ENCODE data around the gene QARS1. TPM values are rescaled to one million over a fixed set of nuclear protein-coding genes. Genes with fewer than 3 reads are reported as not detected.
A peak's percentile ranks its signal among the peaks of the same experiment; 100 is the strongest.

The QARS1 gene
- total RNA-seq, 1 experiment from 2014 or later: 346 TPM

DNA sequence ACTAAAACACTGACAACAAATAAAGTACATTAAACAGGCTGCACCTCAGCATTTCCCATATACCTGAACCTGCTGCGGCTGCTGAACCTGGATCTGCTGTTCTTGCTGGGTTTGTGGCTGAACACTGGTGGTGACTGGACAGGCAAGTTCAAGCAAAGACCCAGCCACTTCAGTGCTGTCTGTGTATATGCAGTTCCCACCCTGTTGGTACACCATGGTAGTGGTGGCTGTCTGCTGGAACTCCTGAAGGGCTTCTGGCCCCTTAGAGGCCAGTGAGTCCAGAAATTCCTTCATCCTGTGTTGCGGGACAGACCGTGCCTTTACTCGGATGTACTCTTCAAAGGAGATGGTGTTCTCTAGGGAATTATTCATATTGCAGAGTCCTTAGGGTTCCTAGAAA, 27.9 kb downstream of the QARS1 start:
- Histone ChIP-seq H4K20me1 (ENCODE audit: insufficient read depth) (peaks cover 6% of the 10 kb centered on the region; the same call in 1 of the 2 replicates), H3K27me3 (ENCODE audit: insufficient read depth, low read length) (no peaks in the 10 kb centered on the region), H3K9me2 (ENCODE audit: insufficient read depth) (no peaks in the 10 kb centered on the region), H3K36me3 (ENCODE audit: control insufficient read depth in 1 of 2, insufficient read depth in 2 of 2, low read length in 2 of 2) (peaks cover 36 to 46% of the 10 kb centered on the region in 2 experiments), H3K4me3 (replicated peaks in 1 of 2; ENCODE audit: low read depth in 1 of 2, low read length in 2 of 2) (no peak overlapping the region), H3K27ac (ENCODE audit: low read depth, low read length) (no peak overlapping the region), H3K9me3 (ENCODE audit: control insufficient read depth in 1 of 2, insufficient read depth in 1 of 2, low read depth in 1 of 2, low read length in 2 of 2) (no peaks in the 10 kb centered on the region), H3K4me2 (ENCODE audit: low read length) (no peak overlapping the region), H3K9ac (ENCODE audit: low read length) (no peak overlapping the region), H3K79me2 (ENCODE audit: insufficient read depth, low read length) (peaks cover 93% of the 10 kb centered on the region), H2AFZ (ENCODE audit: low read depth, low read length, poor library complexity, severe bottlenecking) (no peak overlapping the region), H3K4me1 (ENCODE audit: control insufficient read depth in 1 of 2, insufficient read depth in 2 of 2, low read length in 2 of 2) (no peaks in the 10 kb centered on the region)
- CTCF ChIA-PET: no interaction called here
- RAD21 ChIA-PET (ENCODE audit: low non-redundant PET in 1 of 2, low total read pairs in 2 of 2, uncharacterized antibody in 2 of 2, unreplicated experiment in 2 of 2): no interaction called here
- intact Hi-C loops (cut with micrococcal nuclease): no loop called here
- ATAC-seq: peak; percentile 44; the same call in 1 of the 2 replicates
- POLR2A ChIA-PET: no interaction called here
- DNase-seq (ENCODE audit: low read depth, low spot score): no peak
- no TSS peak for BruUV-seq (replicated peaks)
- no peak for TF ChIP-seq ZNF274 (IDR thresholded peaks at IDR 0.05; ENCODE audit: low read depth, low read length)
- no peak for TF ChIP-seq ZBTB33 (IDR thresholded peaks at IDR 0.05; ENCODE audit: extremely low read depth, insufficient replicate concordance, low read length)
- TF ChIP-seq, protein P1, sequence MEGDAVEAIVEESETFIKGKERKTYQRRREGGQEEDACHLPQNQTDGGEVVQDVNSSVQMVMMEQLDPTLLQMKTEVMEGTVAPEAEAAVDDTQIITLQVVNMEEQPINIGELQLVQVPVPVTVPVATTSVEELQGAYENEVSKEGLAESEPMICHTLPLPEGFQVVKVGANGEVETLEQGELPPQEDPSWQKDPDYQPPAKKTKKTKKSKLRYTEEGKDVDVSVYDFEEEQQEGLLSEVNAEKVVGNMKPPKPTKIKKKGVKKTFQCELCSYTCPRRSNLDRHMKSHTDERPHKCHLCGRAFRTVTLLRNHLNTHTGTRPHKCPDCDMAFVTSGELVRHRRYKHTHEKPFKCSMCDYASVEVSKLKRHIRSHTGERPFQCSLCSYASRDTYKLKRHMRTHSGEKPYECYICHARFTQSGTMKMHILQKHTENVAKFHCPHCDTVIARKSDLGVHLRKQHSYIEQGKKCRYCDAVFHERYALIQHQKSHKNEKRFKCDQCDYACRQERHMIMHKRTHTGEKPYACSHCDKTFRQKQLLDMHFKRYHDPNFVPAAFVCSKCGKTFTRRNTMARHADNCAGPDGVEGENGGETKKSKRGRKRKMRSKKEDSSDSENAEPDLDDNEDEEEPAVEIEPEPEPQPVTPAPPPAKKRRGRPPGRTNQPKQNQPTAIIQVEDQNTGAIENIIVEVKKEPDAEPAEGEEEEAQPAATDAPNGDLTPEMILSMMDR (IDR thresholded peaks at IDR 0.05 in 2 of 3, conservative IDR thresholded peaks at IDR 0.05 in 1 of 3; ENCODE audit: borderline replicate concordance in 1 of 3, insufficient read depth in 1 of 3, low read depth in 2 of 3, low read length in 2 of 3): no peak
- TF ChIP-seq, protein P2, sequence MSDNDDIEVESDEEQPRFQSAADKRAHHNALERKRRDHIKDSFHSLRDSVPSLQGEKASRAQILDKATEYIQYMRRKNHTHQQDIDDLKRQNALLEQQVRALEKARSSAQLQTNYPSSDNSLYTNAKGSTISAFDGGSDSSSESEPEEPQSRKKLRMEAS (IDR thresholded peaks at IDR 0.05): no peak
- no peak for TF ChIP-seq EGR1 (IDR thresholded peaks at IDR 0.05; ENCODE audit: low read depth)
- no peak for TF ChIP-seq ELF1 (IDR thresholded peaks at IDR 0.05; ENCODE audit: borderline replicate concordance, low read depth)
- TF ChIP-seq POLR2AphosphoS5 (IDR thresholded peaks at IDR 0.05; ENCODE audit: low read depth, low read length): no peak
- TF ChIP-seq JUND (IDR thresholded peaks at IDR 0.05): no peak
- TF ChIP-seq ATF3 (IDR thresholded peaks at IDR 0.05): no peak
- TF ChIP-seq SP1 (IDR thresholded peaks at IDR 0.05; ENCODE audit: low read depth): no peak
- no peak for TF ChIP-seq ZFX (IDR thresholded peaks at IDR 0.05)
- no peak for TF ChIP-seq RAD21 (IDR thresholded peaks at IDR 0.05; ENCODE audit: low read depth)
- TF ChIP-seq TCF7L2 (IDR thresholded peaks at IDR 0.05; ENCODE audit: borderline replicate concordance, extremely low read depth, insufficient read depth, insufficient read length): no peak
- TF ChIP-seq SIN3A (IDR thresholded peaks at IDR 0.05; ENCODE audit: low read depth): no peak
- TF ChIP-seq CBX3 (IDR thresholded peaks at IDR 0.05; ENCODE audit: low read depth): no peak
- TF ChIP-seq CEBPB (IDR thresholded peaks at IDR 0.05; ENCODE audit: low read depth): no peak
- TF ChIP-seq REST (IDR thresholded peaks at IDR 0.05; ENCODE audit: low read depth): no peak
- TF ChIP-seq POLR2A (IDR thresholded peaks at IDR 0.05; ENCODE audit: borderline replicate concordance, extremely low read depth, insufficient read depth, insufficient read length): no peak

Measured in HCT116 (cell line).